Activated T-cell treated with anti-CD3 and anti-CD28 coated beads for 24 hours (primary cell): ENCODE data around the gene ASB1.
"Not testable (repeated sequence)": the region's sequence is repeated elsewhere in the genome, so short reads cannot be mapped to it uniquely, and the experiment has no call there.

Experiments used
- DNase-seq: peaks from one replicate; pipeline ENCODE4 v3.0.0-alpha.2; 2020; ENCODE audit warnings: low read depth

Gene ASB1

GRCh38 chr2:238423561-238424312 is 3.0 kb upstream of the ASB1 start:
- DNase-seq, result no peak

GRCh38 chr2:238424313-238424700 is 2.4 kb upstream of the ASB1 start:
- no peak for DNase-seq

- no peak for DNase-seq
Measured at GRCh38 chr2:238425505-238425978, 1.2 kb upstream of the ASB1 start.

- DNase-seq, result no peak
Measured at GRCh38 chr2:238425979-238426567, 654 bp upstream of the ASB1 start.

GRCh38 chr2:238427435-238428162 is 872 bp downstream of the ASB1 start:
- DNase-seq, result no peak

DNA sequence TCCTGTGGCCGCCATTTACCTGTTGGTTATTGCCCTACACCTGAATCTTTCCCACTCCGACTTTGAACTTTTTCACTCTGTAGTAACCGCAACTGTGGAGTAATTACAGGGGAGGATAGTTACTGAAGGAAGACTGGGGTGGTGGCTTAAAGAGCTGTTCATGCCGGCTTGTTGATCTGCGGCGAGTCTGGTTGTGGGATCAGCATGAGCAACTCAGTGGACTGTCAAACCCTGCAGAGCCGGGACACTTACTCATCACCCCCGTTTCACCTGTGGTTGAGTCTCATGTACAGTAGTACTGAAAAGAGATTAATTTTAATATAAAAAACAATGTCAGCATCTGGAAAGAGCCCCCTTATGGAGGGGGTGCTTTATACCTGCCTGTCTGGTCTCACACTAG is 2.1 kb downstream of the ASB1 start:
- DNase-seq, result no peak

DNA sequence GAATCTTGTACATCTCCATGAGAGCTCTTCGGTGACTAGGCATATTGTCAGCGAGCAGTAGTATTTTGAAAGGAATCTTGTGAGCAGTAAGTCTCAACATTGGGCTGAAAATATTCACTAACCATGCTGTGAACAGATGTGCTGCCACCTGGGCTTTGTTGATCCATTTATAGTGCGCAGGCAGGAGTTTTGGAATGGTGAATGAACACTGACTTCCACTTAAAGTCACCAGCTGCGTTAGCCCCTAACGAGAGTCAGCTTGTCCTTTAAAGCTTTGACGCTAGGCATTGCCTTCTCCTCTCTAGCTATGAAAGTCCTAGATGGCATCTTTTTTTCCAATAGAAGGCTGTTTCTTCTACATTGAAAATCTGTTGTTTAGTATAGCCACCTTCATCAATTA is 4.1 kb downstream of the ASB1 start:
- no peak for DNase-seq

GRCh38 chr2:238431456-238431855 is 4.7 kb downstream of the ASB1 start:
- no peak for DNase-seq

DNA sequence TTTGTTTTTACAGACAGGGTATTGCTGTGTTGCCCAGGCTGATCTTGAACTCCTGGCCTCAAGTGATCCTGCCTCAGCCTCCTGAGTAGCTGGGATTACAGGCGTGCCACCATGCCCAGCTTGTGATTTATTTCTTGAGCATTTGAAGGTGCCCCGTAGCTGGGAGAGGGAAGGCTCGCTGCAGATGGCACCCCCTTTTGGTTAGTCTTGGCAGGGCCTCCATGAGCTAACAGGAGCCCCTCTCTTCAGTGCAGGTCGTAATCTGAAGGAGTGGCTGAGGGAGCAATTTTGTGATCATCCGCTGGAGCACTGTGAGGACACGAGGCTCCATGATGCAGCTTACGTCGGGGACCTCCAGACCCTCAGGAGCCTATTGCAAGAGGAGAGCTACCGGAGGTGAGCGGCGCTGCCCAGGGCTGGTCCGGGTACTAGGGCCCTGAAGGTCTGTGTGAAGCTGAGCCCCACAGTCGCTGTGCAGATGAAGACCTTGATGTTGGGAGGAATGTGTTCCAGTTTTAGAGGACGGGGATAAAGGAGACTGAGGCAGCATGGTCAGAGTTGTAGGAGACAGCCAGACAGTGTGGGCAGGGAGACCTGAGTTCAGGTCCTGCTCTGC is 6.7 kb downstream of the ASB1 start:
- no peak for DNase-seq

DNA sequence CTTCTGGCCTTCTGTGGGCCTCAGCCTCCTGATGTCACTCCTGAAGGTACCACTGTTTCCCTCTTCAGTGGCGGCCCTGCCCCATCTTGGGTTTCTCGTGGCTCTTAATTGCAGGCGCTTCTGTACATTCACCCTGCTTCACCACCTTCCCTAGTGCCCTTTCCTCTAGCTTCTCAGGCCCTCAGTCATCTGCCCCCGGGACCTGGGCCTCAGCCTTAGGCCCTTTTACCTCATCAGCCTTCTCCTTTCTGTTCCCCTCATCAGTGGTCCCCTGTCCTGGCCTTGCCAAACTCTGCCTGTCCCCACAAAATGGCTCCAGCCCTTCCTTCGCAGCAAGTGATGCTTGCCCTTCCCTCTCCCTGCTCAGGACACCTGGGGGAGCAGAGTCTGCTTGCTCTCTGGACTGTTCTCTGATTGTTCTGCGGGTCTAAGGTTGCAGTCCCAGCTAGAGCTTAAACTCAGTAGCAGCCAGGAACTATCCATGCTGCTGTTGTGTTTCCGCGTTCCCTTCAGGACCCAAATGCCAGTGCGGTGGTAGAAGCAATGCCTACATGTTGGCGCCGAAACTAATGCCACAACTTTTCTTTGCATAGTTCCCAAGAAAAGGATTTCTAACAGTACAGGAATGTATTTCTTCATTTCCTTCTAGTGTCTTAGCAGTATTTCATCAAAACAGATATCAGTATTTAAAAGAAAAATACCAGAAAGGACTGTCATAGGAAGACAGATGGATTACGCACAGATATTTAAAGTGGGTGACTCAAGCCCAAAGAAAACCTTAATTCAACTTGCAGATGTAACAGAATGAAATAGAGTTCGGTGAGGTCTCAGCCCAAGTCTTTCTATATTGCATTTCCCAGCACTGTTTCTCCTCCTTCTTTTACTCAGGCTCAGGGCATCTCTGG is 7.5 kb downstream of the ASB1 start:
- no peak for DNase-seq

DNA sequence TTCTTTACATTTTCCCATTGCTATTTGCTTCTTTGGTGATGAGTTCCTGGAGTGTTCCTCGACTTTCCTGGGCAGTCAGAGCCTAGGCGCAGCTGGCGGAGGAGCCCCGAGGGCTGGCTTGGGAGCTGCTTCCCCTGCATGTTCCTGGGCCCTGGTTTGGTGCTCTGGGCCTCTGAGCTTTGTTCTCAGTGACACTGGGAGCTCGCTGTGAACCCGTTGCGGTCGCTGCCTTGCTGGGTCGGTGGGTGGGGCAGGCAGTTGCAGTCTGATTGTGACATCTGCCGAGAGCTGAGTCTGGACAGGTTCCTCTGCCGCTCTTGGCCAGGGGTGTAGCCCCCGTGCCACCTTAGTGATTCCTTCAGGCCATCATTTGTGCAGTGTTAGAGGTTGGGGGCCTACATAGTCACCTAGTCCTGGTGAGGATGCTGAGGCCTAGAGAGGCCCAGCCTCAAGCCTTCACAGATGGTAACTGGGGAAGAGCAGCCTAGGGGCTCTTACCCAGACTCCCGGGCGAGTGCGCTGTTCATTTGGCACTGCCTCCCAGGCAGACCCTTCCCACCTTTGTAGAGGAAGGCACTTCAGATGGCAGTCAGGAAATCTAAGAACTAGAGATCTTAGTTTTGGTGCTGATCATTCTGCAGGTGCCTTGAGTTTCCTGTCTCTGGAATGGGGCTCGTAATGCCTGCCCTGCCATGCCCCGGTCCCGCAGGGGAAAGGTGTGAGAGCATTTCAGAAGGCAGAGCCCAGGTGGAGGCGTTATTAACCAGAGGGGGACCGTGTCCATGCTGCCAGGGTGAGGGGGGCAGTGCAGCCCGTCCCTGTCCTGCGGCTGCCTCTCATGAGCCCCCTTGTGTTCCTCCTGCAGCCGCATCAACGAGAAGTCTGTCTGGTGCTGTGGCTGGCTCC is 8.4 kb downstream of the ASB1 start:
- DNase-seq, result no peak

GRCh38 chr2:238435752-238436096 is 9.0 kb downstream of the ASB1 start:
- no peak for DNase-seq

- peak; percentile 68 for DNase-seq
Measured at GRCh38 chr2:238438856-238439849, 12.4 kb downstream of the ASB1 start.

GRCh38 chr2:238439917-238440316 is 13.2 kb downstream of the ASB1 start:
- DNase-seq, result no peak

DNA sequence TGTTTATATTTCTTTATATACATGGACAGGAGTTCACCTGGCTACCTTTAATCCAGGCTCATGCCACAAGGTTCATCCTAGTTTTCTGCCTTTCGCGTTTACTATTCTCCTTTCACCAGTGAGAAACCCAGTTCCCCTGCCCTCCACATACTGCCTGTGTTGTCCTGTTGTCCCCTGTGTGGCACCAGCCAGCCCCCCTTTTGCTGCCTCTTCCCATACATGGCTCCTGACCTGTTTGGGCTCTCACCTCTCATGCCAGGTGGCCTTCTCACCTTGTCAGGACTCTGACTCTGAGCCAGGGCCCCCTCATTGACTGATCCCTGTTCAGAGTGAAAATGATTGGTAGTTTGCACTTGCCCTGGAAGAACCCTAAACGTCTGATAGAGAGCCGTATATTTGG is 13.6 kb downstream of the ASB1 start:
- no peak for DNase-seq

DNA sequence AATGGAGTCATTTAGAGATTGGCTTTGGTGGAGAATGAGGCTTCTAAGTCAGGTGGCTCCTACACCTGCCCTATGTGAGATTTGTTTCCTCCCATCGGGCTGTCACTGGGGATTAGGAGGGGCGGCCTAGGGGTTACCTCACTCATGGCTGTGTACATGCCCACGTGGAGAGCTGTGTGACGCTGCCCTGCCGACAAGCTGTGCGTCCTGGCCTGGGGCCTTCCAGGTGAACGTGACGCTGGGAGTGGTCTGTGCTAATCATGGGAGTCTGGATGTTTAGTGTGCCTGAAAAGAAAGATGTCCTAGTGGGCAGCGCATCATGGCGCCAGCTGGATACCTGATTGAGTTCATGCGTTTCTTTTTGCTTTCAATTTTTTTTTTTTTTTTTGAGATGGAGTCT is 14.0 kb downstream of the ASB1 start:
- DNase-seq, result no peak

DNA sequence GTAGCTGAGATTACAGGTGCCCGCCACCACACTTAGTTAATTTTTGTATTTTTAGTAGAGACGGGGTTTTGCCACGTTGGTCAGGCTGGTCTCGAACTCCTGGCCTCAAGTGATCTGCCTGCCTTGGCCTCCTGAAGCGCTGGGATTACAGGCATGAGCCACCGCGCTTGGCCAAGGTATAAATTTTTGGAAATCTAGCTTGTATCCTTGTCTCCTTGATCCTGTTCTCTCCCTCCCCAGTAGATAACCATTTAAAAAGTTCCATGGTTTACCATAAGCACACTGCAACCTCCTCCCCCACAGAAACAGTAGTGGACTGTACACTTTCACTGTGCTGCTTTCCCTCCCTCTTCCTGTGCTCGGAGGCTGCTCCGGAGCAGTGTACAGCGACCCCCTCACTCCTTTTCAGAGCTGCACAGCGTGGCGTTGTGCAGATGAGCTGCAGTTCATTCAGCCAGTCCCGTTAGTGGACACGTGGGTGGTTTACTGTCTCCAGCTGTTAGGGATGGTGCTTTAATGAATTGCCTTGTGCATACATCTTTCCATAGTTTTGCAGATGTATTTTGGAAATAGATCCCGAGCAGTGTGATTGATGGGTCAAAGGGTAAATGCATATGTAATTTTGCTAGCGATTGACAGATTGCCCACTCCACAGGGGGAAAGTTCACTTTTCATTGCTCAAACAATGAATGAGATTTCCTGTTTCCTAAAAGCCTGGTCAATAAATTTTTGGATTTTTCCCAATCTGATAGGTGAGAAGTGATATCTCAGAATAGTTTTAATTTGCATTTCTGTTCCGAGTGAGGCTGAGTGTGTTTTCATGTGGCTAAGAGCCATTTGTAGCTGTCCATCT is 14.8 kb downstream of the ASB1 start:
- DNase-seq, result no peak

DNA sequence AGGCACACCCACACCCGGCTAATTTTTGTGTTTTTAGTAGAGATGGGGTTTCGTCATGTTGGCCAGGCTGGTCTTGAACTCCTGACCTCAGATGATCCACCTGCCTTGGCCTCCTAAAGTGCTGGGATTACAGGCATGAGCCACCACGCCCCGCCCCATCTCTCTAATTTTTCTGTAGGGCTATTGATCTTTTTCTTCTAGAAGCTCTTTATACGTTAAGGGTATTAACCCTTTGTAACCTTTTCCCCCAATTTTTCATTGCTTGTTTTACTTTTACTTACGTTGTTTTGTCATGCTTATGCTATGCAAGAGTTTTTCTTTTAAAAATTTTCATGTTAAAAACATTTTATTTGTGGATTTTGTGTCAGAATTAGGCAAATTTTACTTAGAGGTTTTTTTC is 15.5 kb downstream of the ASB1 start:
- not testable (repeated sequence) for DNase-seq

DNA sequence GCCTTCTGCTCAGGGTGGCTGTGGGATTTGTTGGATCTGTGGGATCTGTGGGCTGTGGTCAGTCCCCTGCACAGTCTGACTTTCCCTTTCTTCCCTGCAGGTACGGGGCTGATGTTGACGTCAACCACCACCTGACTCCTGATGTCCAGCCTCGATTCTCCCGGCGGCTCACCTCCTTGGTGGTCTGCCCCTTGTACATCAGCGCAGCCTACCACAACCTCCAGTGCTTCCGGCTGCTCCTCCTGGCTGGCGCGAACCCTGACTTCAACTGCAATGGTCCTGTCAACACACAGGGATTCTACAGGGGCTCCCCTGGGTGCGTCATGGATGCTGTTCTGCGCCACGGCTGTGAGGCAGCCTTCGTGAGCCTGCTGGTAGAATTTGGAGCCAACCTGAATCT is 17.5 kb downstream of the ASB1 start:
- no peak for DNase-seq
